GM12875 (cell line): ENCODE results near the gene ZNF25.
"Not testable (repeated sequence)": the region's sequence is repeated elsewhere in the genome, so short reads cannot be mapped to it uniquely, and the experiment has no call there.

ENCODE experiments used
- H3K4me3 ChIP-seq: one replicate; pipeline ENCODE4 v1.5.1; 2011; ENCODE audit warnings: low read depth, low read length, control low read depth
- CTCF ChIP-seq: IDR thresholded peaks from 2 replicates; pipeline ENCODE4 v1.5.1; 2011; ENCODE audit warnings: low read depth, mild to moderate bottlenecking, control low read depth, inconsistent platforms, low read length, moderate library complexity, borderline replicate concordance; ENCODE audit not compliant: insufficient read depth

The ZNF25 gene

DNA sequence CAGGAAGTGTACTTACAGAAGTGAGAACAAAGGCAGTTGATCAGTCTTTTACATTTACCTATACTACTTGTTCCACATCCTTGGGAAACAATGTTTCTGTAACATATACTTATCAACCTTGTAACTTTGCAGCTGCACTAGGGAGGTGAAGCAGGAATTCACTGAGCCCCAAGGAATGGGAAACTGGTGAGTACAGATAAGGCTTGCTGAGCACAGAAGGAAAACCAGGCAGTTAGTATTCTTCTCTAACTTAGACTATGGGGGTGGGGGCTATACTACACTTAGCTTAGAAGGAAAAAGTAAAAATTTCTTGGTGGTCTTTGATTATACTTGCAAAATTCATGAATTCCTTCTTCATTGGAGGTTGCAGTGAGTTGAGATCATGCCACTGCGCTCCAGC is 27.1 kb upstream of the ZNF25 start:
- no peak for TF ChIP-seq CTCF
- no peak overlapping the region for H3K4me3 ChIP-seq

- no peak for TF ChIP-seq CTCF
Measured at GRCh38 chr10:38003026-38003425, 26.6 kb upstream of the ZNF25 start.

GRCh38 chr10:38000474-38000873 is 24.0 kb upstream of the ZNF25 start:
- not testable (repeated sequence) for H3K4me3 ChIP-seq

More at GRCh38 chr10:38003026-38003425, 26.6 kb upstream of the ZNF25 start:
- no peak overlapping the region for H3K4me3 ChIP-seq

GRCh38 chr10:37998920-37999319 is 22.5 kb upstream of the ZNF25 start:
- not testable (repeated sequence) for H3K4me3 ChIP-seq

- no peak for TF ChIP-seq CTCF
- no peak overlapping the region for H3K4me3 ChIP-seq
Measured at GRCh38 chr10:37992083-37992482, 15.6 kb upstream of the ZNF25 start.

GRCh38 chr10:37991655-37992054 is 15.2 kb upstream of the ZNF25 start:
- TF ChIP-seq CTCF = no peak
- H3K4me3 ChIP-seq = no peak overlapping the region

- TF ChIP-seq CTCF = no peak
- peak overlapping the region; percentile 53 for H3K4me3 ChIP-seq
Measured at GRCh38 chr10:37976880-37977203, 395 bp upstream of the ZNF25 start.

DNA sequence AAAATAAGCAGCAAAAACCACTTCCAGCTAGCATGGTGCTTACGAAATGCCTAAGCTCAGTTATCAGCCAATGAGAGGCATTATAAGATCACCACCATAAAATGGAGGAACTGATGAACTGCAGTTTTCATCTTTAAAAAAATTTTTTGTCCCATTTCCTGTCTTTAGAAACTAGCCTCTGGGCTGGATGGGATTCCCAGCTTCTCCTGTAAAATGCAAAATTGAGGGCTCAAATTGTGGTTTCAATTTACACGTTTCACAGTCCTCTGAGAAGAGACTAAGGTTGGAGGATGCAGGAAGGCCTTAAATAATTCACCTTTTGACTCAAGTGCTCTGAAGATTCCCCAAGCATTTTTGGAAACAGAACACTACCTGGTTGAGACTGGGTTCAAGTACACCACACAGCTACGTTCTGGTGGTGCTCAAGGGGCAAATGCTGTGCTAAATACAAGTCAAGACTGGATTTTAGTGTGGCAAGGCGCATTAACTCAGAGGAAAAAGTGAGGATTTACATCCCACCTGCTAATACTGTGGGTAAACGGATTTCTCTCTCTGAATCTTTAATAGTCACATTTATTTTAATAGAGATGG is 951 bp downstream of the ZNF25 start:
- peak overlapping the region; percentile 88 for H3K4me3 ChIP-seq
- no peak for TF ChIP-seq CTCF

GRCh38 chr10:37972396-37972795 is 4.1 kb downstream of the ZNF25 start:
- TF ChIP-seq CTCF = no peak
- no peak overlapping the region for H3K4me3 ChIP-seq
